GM19240 (cell line): ENCODE measurements around the gene INSC.

Experiments used
- DNase-seq: peaks from one replicate; pipeline ENCODE4 v3.0.0; 2011; ENCODE audit warnings: low spot score; ENCODE audit not compliant: insufficient read length

INSC gene

GRCh38 chr11:15216678-15217077 is 102.0 kb downstream of the INSC start:
- no peak for DNase-seq

- no peak for DNase-seq
Observed at GRCh38 chr11:15217416-15217815, 102.7 kb downstream of the INSC start.

GRCh38 chr11:15222777-15223176 is 108.1 kb downstream of the INSC start:
- no peak for DNase-seq

- DNase-seq: no peak
Observed at GRCh38 chr11:15223318-15223717, 108.6 kb downstream of the INSC start.

GRCh38 chr11:15224466-15224865 is 109.7 kb downstream of the INSC start:
- no peak for DNase-seq

- DNase-seq: no peak
Observed at GRCh38 chr11:15227011-15227410, 112.3 kb downstream of the INSC start.

- no peak for DNase-seq
Observed at GRCh38 chr11:15228331-15228849, 113.7 kb downstream of the INSC start.

- DNase-seq: no peak
Observed at GRCh38 chr11:15229069-15229468, 114.3 kb downstream of the INSC start.

GRCh38 chr11:15232496-15232895 is 117.8 kb downstream of the INSC start:
- no peak for DNase-seq

GRCh38 chr11:15233371-15234165 is 118.8 kb downstream of the INSC start:
- DNase-seq: no peak

- DNase-seq: no peak
Observed at GRCh38 chr11:15234796-15235195, 120.1 kb downstream of the INSC start.

GRCh38 chr11:15236559-15236958 is 121.8 kb downstream of the INSC start:
- no peak for DNase-seq

- no peak for DNase-seq
Observed at GRCh38 chr11:15238856-15239255, 124.1 kb downstream of the INSC start.

GRCh38 chr11:15248749-15249148 is 134.0 kb downstream of the INSC start:
- no peak for DNase-seq

GRCh38 chr11:15258433-15259165 is 143.9 kb downstream of the INSC start:
- DNase-seq: no peak

- DNase-seq: no peak
Observed at GRCh38 chr11:15266999-15267398, 152.3 kb downstream of the INSC start.

GRCh38 chr11:15268598-15268997 is 153.9 kb downstream of the INSC start:
- no peak for DNase-seq

GRCh38 chr11:15275141-15275540 is 160.4 kb downstream of the INSC start:
- no peak for DNase-seq

GRCh38 chr11:15276621-15277020 is 161.9 kb downstream of the INSC start:
- no peak for DNase-seq

GRCh38 chr11:15278128-15278527 is 163.4 kb downstream of the INSC start:
- no peak for DNase-seq

GRCh38 chr11:15280393-15280792 is 165.7 kb downstream of the INSC start:
- no peak for DNase-seq

- DNase-seq: no peak
Observed at GRCh38 chr11:15282754-15283153, 168.0 kb downstream of the INSC start.

GRCh38 chr11:15286465-15286864 is 171.7 kb downstream of the INSC start:
- DNase-seq: no peak
